DND-41 (cell line): Measurements from ENCODE around the gene PTPN12.

Source experiments
- ATAC-seq: fragments of 200-7000 bp; cut with Tn5 transposase; 3 replicates; pipeline ENCODE4 v1.9.1; 2021; ENCODE audit warnings: low read depth; ENCODE audit not compliant: insufficient read depth
- DNase-seq: peaks from one replicate; pipeline ENCODE4 v3.0.0-alpha.2; 2020
- H2AFZ ChIP-seq: 2 replicates; pipeline ENCODE4 v1.6.0; 2012; ENCODE audit warnings: low read depth, low read length
- H3K27ac ChIP-seq: 2 replicates; pipeline ENCODE4 v1.5.1; 2012; ENCODE audit warnings: low read length, inconsistent platforms
- H3K27me3 ChIP-seq: fragments of 200-600 bp; sonication (generic); 2 replicates; pipeline ENCODE4 v1.6.0; 2012; ENCODE audit warnings: low read length, mild to moderate bottlenecking, inconsistent platforms; ENCODE audit not compliant: insufficient read depth, poor library complexity
- H3K36me3 ChIP-seq: 2 replicates; pipeline ENCODE4 v1.5.1; 2012; ENCODE audit warnings: low read length, inconsistent platforms; ENCODE audit not compliant: insufficient read depth
- H3K4me1 ChIP-seq: 2 replicates; pipeline ENCODE4 v1.5.1; 2012; ENCODE audit warnings: mild to moderate bottlenecking, low read length; ENCODE audit not compliant: insufficient read depth
- H3K4me2 ChIP-seq: 2 replicates; pipeline ENCODE4 v1.6.0; 2012; ENCODE audit warnings: mild to moderate bottlenecking, moderate library complexity, low read length, inconsistent platforms; ENCODE audit not compliant: insufficient read depth
- H3K4me3 ChIP-seq, 2 experiments: fragments of 200-600 bp in 1 of 2; shearing (Covaris generic) in 1 of 2; 2 replicates each; pipeline ENCODE4 v1.5.1; 2012 to 2016; ENCODE audit warnings: inconsistent platforms in 2 of 2, low read length in 2 of 2, mild to moderate bottlenecking in 2 of 2, low read depth in 1 of 2, moderate library complexity in 1 of 2
- H3K79me2 ChIP-seq: 2 replicates; pipeline ENCODE4 v1.6.0; 2012; ENCODE audit warnings: low read length, inconsistent platforms; ENCODE audit not compliant: insufficient read depth
- H3K9ac ChIP-seq: 2 replicates; pipeline ENCODE4 v1.6.0; 2012; ENCODE audit warnings: low read depth, mild to moderate bottlenecking, inconsistent platforms, low read length, moderate library complexity
- H3K9me3 ChIP-seq: 2 replicates; pipeline ENCODE4 v1.5.1; 2012; ENCODE audit warnings: low read length, moderate library complexity, mild to moderate bottlenecking, inconsistent platforms; ENCODE audit not compliant: insufficient read depth, severe bottlenecking
- H4K20me1 ChIP-seq: 2 replicates; pipeline ENCODE4 v1.6.0; 2012; ENCODE audit warnings: low read length; ENCODE audit not compliant: insufficient read depth
- CTCF ChIP-seq: IDR thresholded peaks from 2 replicates; pipeline ENCODE4 v1.5.1; 2012; ENCODE audit warnings: borderline replicate concordance, low read length, moderate library complexity, mild to moderate bottlenecking; ENCODE audit not compliant: poor library complexity, severe bottlenecking; ENCODE audit errors: extremely low read depth
- EZH2 ChIP-seq: IDR thresholded peaks from 3 replicates; pipeline ENCODE4 v1.6.1; 2012; ENCODE audit warnings: borderline replicate concordance, low read depth, mild to moderate bottlenecking, moderate library complexity, low read length, inconsistent platforms; ENCODE audit not compliant: severe bottlenecking

The PTPN12 gene

GRCh38 chr7:77571801-77572200 is 34.7 kb downstream of the PTPN12 start:
- Histone ChIP-seq H3K79me2 (no peaks in the 10 kb centered on the region), H3K27ac (no peak overlapping the region)

GRCh38 chr7:77575187-77575586 is 38.1 kb downstream of the PTPN12 start:
- no peak overlapping the region for H3K4me2 ChIP-seq
- no peaks in the 10 kb centered on the region for H3K9me3 ChIP-seq
- H3K79me2 ChIP-seq: no peaks in the 10 kb centered on the region
- no peak overlapping the region for H3K27ac ChIP-seq
- H3K27me3 ChIP-seq: no peaks in the 10 kb centered on the region
- TF ChIP-seq CTCF: no peak
- no peak for TF ChIP-seq EZH2
- H2AFZ ChIP-seq: no peak overlapping the region
- H3K9ac ChIP-seq: no peak overlapping the region
- no peaks in the 10 kb centered on the region for H3K36me3 ChIP-seq
- DNase-seq (no peak), ATAC-seq (no peak)
- H4K20me1 ChIP-seq: no peaks in the 10 kb centered on the region
- H3K4me3 ChIP-seq: no peak overlapping the region
- H3K4me1 ChIP-seq: no peaks in the 10 kb centered on the region

More at GRCh38 chr7:77571801-77572200, 34.7 kb downstream of the PTPN12 start:
- TF ChIP-seq EZH2 (no peak), CTCF (no peak)
- H3K27me3 ChIP-seq: no peaks in the 10 kb centered on the region
- ATAC-seq: no peak
- no peak overlapping the region for H2AFZ ChIP-seq
- no peak overlapping the region for H3K4me3 ChIP-seq
- H4K20me1 ChIP-seq: no peaks in the 10 kb centered on the region
- DNase-seq: no peak
- H3K36me3 ChIP-seq: no peaks in the 10 kb centered on the region
- H3K9ac ChIP-seq: no peak overlapping the region
- no peak overlapping the region for H3K4me2 ChIP-seq
- H3K4me1 ChIP-seq: no peaks in the 10 kb centered on the region
- no peaks in the 10 kb centered on the region for H3K9me3 ChIP-seq

GRCh38 chr7:77576856-77577255 is 39.8 kb downstream of the PTPN12 start:
- Histone ChIP-seq H3K4me1 (no peaks in the 10 kb centered on the region), H3K79me2 (no peaks in the 10 kb centered on the region), H3K27ac (no peak overlapping the region), H4K20me1 (no peaks in the 10 kb centered on the region), H3K27me3 (no peaks in the 10 kb centered on the region), H3K36me3 (no peaks in the 10 kb centered on the region), H3K9ac (no peak overlapping the region), H2AFZ (no peak overlapping the region), H3K4me2 (no peak overlapping the region), H3K4me3 (no peak overlapping the region), H3K9me3 (no peaks in the 10 kb centered on the region)
- no peak for ATAC-seq
- TF ChIP-seq CTCF (no peak), EZH2 (no peak)
- no peak for DNase-seq

- no peaks in the 10 kb centered on the region for H3K36me3 ChIP-seq
Measured at GRCh38 chr7:77579797-77580196, 42.7 kb downstream of the PTPN12 start.

More at GRCh38 chr7:77579797-77580196, 42.7 kb downstream of the PTPN12 start:
- DNase-seq: no peak
- Histone ChIP-seq H3K27ac (no peak overlapping the region), H4K20me1 (no peaks in the 10 kb centered on the region), H2AFZ (no peak overlapping the region), H3K4me2 (no peak overlapping the region), H3K79me2 (no peaks in the 10 kb centered on the region), H3K4me3 (no peak overlapping the region), H3K4me1 (no peaks in the 10 kb centered on the region), H3K9me3 (no peaks in the 10 kb centered on the region), H3K9ac (no peak overlapping the region), H3K27me3 (no peaks in the 10 kb centered on the region)
- TF ChIP-seq EZH2: no peak
- ATAC-seq: no peak
